Measurements from ENCODE around the gene GPR160. TPM values are rescaled to one million over a fixed set of nuclear protein-coding genes. Genes with fewer than 3 reads are reported as not detected.

Gene GPR160
- total and polyA plus RNA-seq, 4 donors: 0.99 to 7.2 (median 1.7) TPM

- WGBS: 90% methylated on average over 3 of the region's 3 CpGs
- no peak for TF ChIP-seq ZBTB33 (IDR thresholded peaks at IDR 0.05)
- TF ChIP-seq JUND (IDR thresholded peaks at IDR 0.05): no peak
- TF ChIP-seq, protein P1, sequence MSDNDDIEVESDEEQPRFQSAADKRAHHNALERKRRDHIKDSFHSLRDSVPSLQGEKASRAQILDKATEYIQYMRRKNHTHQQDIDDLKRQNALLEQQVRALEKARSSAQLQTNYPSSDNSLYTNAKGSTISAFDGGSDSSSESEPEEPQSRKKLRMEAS (IDR thresholded peaks at IDR 0.05): no peak
- no peak for TF ChIP-seq RAD21 (IDR thresholded peaks at IDR 0.05)
- TF ChIP-seq HNF4G (IDR thresholded peaks at IDR 0.05): no peak
- TF ChIP-seq GABPA (IDR thresholded peaks at IDR 0.05 in 1 of 2, conservative IDR thresholded peaks at IDR 0.05 in 1 of 2): no peak
- TF ChIP-seq, protein P2, sequence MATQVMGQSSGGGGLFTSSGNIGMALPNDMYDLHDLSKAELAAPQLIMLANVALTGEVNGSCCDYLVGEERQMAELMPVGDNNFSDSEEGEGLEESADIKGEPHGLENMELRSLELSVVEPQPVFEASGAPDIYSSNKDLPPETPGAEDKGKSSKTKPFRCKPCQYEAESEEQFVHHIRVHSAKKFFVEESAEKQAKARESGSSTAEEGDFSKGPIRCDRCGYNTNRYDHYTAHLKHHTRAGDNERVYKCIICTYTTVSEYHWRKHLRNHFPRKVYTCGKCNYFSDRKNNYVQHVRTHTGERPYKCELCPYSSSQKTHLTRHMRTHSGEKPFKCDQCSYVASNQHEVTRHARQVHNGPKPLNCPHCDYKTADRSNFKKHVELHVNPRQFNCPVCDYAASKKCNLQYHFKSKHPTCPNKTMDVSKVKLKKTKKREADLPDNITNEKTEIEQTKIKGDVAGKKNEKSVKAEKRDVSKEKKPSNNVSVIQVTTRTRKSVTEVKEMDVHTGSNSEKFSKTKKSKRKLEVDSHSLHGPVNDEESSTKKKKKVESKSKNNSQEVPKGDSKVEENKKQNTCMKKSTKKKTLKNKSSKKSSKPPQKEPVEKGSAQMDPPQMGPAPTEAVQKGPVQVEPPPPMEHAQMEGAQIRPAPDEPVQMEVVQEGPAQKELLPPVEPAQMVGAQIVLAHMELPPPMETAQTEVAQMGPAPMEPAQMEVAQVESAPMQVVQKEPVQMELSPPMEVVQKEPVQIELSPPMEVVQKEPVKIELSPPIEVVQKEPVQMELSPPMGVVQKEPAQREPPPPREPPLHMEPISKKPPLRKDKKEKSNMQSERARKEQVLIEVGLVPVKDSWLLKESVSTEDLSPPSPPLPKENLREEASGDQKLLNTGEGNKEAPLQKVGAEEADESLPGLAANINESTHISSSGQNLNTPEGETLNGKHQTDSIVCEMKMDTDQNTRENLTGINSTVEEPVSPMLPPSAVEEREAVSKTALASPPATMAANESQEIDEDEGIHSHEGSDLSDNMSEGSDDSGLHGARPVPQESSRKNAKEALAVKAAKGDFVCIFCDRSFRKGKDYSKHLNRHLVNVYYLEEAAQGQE (IDR thresholded peaks at IDR 0.05): no peak
- TF ChIP-seq CTCF (IDR thresholded peaks at IDR 0.05; ENCODE audit: low read depth, low read length, missing input control): no peak
- TF ChIP-seq TAF1 (conservative IDR thresholded peaks at IDR 0.05): no peak
- TF ChIP-seq ATF3 (IDR thresholded peaks at IDR 0.05): no peak
- no peak overlapping the region for H3K27ac ChIP-seq (ENCODE audit: low read depth in 1 of 2, low read length in 2 of 2)
- no peaks in the 10 kb centered on the region for H3K4me1 ChIP-seq (ENCODE audit: control insufficient read depth in 4 of 4, insufficient read depth in 4 of 4, low read length in 3 of 4)
- no peaks in the 10 kb centered on the region for H3K9me3 ChIP-seq (ENCODE audit: control insufficient read depth in 4 of 4, low read length in 3 of 4)
- no peak overlapping the region for H3K9ac ChIP-seq (ENCODE audit: low read depth in 1 of 2, low read length in 2 of 2)
- peaks cover 3 to 66% (median 46%) of the 10 kb centered on the region in 4 donors for H3K36me3 ChIP-seq (ENCODE audit: control insufficient read depth in 4 of 4, insufficient read depth in 3 of 4, low read depth in 1 of 4, low read length in 3 of 4)
- no peak overlapping the region for H3K4me3 ChIP-seq (ENCODE audit: low read depth in 1 of 3, low read length in 3 of 3)
- no peaks in the 10 kb centered on the region for H3K27me3 ChIP-seq (ENCODE audit: control insufficient read depth in 4 of 4, insufficient read depth in 4 of 4, low read length in 3 of 4)
- no peak for DNase-seq (ENCODE audit: low spot score)
Measured at GRCh38 chr3:169992156-169992555, 45.6 kb upstream of the GPR160 start.

GRCh38 chr3:169992781-169993180 lies 45.0 kb upstream of the GPR160 start:
- Histone ChIP-seq H3K4me3 (ENCODE audit: low read depth in 1 of 3, low read length in 3 of 3) (no peak overlapping the region), H3K4me1 (ENCODE audit: control insufficient read depth in 4 of 4, insufficient read depth in 4 of 4, low read length in 3 of 4) (no peaks in the 10 kb centered on the region), H3K36me3 (ENCODE audit: control insufficient read depth in 4 of 4, insufficient read depth in 3 of 4, low read depth in 1 of 4, low read length in 3 of 4) (peaks cover 3 to 59% (median 42%) of the 10 kb centered on the region in 4 donors), H3K9ac (ENCODE audit: low read depth in 1 of 2, low read length in 2 of 2) (no peak overlapping the region), H3K27me3 (ENCODE audit: control insufficient read depth in 4 of 4, insufficient read depth in 4 of 4, low read length in 3 of 4) (no peaks in the 10 kb centered on the region), H3K27ac (ENCODE audit: low read depth in 1 of 2, low read length in 2 of 2) (no peak overlapping the region), H3K9me3 (ENCODE audit: control insufficient read depth in 4 of 4, low read length in 3 of 4) (no peaks in the 10 kb centered on the region)
- 88% methylated on average over 5 of the region's 5 CpGs for WGBS
- no peak for DNase-seq (ENCODE audit: low spot score)
- TF ChIP-seq SP1 (IDR thresholded peaks at IDR 0.05) (no peak), EGR1 (IDR thresholded peaks at IDR 0.05; ENCODE audit: low read depth in 2 of 2) (no peak), ZBTB33 (IDR thresholded peaks at IDR 0.05) (no peak), ATF3 (IDR thresholded peaks at IDR 0.05) (no peak), GABPA (IDR thresholded peaks at IDR 0.05 in 1 of 2, conservative IDR thresholded peaks at IDR 0.05 in 1 of 2) (no peak), RAD21 (IDR thresholded peaks at IDR 0.05) (no peak), HNF4G (IDR thresholded peaks at IDR 0.05) (no peak), RXRA (IDR thresholded peaks at IDR 0.05) (no peak), FOXA1 (IDR thresholded peaks at IDR 0.05) (no peak)
- TF ChIP-seq, protein P1 (IDR thresholded peaks at IDR 0.05): no peak
- TF ChIP-seq, protein P2 (IDR thresholded peaks at IDR 0.05): no peak

All from liver (tissue), 9 donors.